Activated CD4-positive, alpha-beta T cell treated with anti-CD3 and anti-CD28 coated beads for 1 hour (primary cell): ENCODE results near the gene ZSCAN12.
"Not testable (repeated sequence)": the region's sequence is repeated elsewhere in the genome, so short reads cannot be mapped to it uniquely, and the experiment has no call there.

Experiments
- DNase-seq: peaks from one replicate; pipeline ENCODE4 v3.0.0-alpha.2; 2020

ZSCAN12 gene

GRCh38 chr6:28393912-28394662, 5.5 kb downstream of the ZSCAN12 start:
- no peak for DNase-seq

- no peak for DNase-seq
These were observed 8.9 kb downstream of the ZSCAN12 start for GRCh38 chr6:28390688-28391087.

- no peak for DNase-seq
These were observed 15.4 kb downstream of the ZSCAN12 start for GRCh38 chr6:28384143-28384533.

DNA sequence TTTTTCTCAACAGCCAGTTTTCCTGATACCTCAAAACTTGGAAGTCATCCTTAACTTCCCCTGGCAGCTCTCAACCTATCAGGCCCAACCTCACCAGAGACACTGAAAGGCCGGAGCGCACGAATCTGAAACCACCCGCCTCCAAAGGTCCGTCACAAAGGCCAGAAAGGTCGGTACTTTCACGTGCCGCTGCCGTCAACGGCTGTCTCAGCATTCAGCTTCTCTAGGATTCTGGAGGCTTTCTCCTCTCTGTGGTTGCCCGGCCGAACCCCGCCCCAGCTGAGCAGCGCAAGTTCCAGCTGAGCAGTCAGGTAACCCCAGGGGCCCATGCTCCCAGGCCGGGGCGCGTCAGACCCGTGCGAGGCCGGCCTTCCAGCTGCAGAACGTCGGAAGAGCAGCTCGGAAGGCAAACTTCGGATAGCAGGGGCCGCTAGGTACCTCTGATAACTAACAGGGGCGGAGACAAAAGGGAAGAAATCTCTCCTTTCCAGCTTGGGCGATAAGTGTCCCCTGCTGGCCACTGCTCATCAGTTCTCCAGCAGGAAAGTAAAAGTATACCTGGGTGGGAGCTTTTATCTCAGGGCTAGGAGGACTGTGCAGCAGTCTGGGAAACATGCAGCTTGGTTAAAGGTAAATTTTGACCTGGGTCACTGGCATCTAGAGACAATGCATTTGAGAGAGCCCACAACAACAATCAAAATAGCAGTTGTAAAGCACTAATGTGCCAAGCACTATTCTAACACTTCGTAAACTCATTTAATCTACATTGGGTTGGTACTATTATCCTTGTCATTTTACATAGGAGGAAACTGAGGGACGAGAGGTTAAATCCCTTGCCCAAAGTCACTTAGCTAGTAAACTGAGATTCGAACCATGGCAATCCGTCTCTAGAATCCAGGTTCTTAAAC, 16.1 kb downstream of the ZSCAN12 start:
- peak; percentile 15 for DNase-seq

- no peak for DNase-seq
These were observed 19.2 kb downstream of the ZSCAN12 start for GRCh38 chr6:28380381-28380780.

GRCh38 chr6:28378644-28379043, 20.9 kb downstream of the ZSCAN12 start:
- no peak for DNase-seq

- DNase-seq, result no peak
These were observed 21.7 kb downstream of the ZSCAN12 start for GRCh38 chr6:28377879-28378278.

DNA sequence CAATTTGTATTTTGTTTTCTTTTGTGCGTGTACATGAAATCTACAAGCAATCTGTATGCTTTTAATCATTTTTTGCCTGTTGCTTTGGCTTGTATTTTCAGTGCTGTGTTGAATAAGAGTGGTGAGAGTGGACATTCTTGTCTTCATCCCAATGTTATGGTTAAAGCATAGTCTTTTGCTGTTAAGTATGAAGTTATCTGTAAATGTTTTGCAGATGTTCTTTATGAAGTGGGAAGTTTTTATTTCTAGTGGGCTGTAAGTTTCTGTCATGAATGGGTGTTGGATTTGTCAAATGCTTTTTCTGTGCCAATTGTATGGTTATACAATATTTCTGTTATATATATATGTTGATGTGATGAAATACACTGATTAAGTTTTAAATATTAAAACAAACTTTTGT, 25.6 kb downstream of the ZSCAN12 start:
- no peak for DNase-seq

- DNase-seq, result no peak
These were observed 27.7 kb downstream of the ZSCAN12 start for GRCh38 chr6:28371706-28372451.

DNA sequence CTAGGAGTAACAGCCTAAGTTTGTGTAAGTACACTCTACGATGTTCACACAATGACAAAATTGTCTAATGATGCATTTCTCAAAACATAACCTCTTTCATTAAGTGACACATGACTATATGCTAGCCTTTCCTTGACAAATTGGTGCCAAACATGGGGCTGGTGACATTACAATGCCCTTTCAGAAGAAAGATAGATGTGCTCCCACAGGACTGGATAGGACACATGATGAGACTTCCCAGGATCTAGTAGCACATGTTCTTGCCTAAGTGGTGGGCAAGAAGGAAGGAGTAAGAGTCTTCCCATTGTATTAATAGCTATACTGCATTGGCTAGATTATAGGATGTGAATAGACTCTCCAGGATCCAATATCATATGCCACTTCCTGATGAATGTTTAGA, 28.3 kb downstream of the ZSCAN12 start:
- DNase-seq, result no peak

DNA sequence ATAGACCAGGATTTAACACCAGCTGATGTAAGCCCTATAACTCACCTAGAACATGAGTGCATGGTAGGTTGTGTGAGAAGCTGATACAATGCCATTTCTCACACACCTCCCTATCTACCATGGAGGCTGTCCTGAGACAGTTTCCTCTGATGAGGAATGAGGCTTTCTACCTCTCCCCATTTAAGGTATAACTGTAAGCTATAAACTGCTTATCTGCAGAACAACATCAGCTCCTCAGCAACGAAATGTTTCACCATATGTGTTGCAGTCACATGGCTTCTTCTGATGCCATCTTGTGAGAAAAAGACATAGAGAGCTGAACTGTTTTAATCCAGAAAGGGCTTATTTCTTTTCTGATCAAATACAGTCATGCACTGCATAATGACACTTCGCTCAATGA, 29.1 kb downstream of the ZSCAN12 start:
- no peak for DNase-seq

- no peak for DNase-seq
These were observed 30.1 kb downstream of the ZSCAN12 start for GRCh38 chr6:28369463-28369862.

- DNase-seq, result no peak
These were observed 31.0 kb downstream of the ZSCAN12 start for GRCh38 chr6:28368522-28368921.

- DNase-seq, result not testable (repeated sequence)
These were observed 34.0 kb downstream of the ZSCAN12 start for GRCh38 chr6:28365590-28365989.

DNA sequence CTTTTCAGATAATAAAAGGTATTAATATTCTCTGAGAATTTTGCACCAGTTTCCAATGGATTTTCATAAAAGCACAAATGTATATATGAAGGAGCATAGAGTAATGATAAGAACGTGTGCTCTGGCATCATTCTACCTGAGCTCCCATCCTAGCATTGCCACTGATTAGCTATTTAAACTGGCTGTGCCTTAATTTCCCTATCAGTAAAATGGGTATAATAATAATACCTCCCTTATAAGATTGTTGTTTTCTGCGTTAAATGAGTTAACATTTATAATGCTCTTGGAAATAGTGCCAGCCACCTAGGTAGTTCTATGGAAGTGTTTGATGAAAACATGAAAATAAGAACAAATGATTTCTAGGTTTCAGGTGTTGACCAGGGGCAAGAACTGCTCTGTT, 38.6 kb downstream of the ZSCAN12 start:
- DNase-seq, result no peak

- not testable (repeated sequence) for DNase-seq
These were observed 40.0 kb downstream of the ZSCAN12 start for GRCh38 chr6:28359562-28359961.

GRCh38 chr6:28357036-28357435, 42.5 kb downstream of the ZSCAN12 start:
- DNase-seq, result no peak

- DNase-seq, result no peak
These were observed 42.9 kb downstream of the ZSCAN12 start for GRCh38 chr6:28356666-28357020.

- peak; percentile 31 for DNase-seq
These were observed 43.5 kb downstream of the ZSCAN12 start for GRCh38 chr6:28355743-28356665.

DNA sequence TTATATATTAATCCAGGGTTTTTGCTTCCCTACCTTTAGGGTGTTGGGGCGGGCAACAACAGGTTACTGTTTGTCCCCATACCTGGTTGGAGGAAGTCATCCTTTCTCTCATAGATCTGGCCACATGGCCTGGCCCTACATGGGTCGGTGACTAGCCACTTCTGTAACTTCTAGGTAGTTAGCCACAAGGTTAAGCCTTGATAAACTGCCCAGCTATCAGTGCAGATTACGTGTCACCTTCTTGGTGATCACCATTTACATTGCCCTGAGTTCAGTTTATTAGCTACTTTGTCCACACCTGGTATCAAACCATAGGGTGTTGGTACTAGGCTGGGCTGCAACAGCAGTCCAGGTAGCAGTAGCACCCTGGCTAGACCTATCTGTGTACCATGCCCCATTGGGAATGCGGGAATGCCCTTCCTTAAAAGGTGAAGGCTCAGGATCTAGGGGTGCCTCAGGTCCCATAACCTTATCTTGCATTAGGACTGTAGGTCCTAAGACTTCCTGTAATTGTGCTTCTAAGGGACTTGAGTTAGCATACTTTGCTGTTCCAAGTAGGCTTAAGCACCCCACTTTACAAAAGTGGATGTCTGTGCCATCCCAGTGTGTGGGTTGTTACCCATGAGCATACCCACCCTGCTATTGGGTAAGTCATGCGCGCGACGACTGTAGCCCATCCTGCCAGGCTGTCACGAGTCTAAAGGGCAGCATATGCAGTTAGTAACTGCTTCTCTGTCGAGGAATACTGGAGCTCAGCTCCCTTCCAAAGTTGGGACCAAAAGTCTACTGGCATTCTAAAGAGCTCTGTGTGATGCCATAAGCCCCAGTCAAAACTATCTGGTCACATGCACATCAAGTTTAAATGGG, 44.6 kb downstream of the ZSCAN12 start:
- DNase-seq, result no peak

DNA sequence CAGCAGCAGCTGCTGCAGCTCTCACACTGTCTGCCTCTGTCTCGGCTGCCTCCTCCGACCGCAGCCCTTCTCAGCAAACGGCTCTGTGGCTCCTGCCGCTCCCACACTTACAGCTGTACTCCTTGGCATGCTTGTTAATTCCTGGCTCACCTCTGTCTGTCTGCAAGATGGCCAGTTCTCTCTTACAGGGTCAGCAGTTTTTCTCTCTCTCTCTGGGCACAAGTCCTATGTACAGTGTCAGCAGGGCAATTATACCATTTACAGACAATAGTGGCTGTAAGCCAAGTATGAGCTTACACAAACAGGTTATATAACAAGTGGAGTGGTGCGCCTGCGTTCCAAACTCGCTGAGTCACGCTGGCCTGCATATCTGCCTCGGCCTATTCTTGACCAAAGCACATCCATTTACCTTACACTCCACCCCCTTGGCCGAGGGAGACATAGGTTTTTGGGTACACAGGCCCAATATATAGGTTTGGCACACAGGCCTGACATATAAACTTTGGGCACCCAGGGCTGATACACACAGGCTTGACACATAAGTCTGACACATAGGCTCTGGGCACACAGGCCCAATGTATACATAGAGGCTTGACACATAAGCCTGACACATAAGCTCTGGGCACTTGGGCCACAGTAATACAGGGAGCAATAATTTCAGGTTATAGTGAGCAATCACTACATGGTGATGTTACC, 45.4 kb downstream of the ZSCAN12 start:
- no peak for DNase-seq
